Measurements from ENCODE around the gene FAM117B.

GRCh38 chr2:202610380-202610779 is 24.4 kb upstream of the FAM117B start:
- TF ChIP-seq POLR2A (IDR thresholded peaks at IDR 0.05) (no peak), CTCF (IDR thresholded peaks at IDR 0.05) (no peak), POLR2AphosphoS5 (IDR thresholded peaks at IDR 0.05) (no peak), EP300 (IDR thresholded peaks at IDR 0.05) (no peak)

All from sigmoid colon (tissue), 4 donors.